ENCODE results near the gene FCGR3A.

- TF ChIP-seq RAD21 (IDR thresholded peaks at IDR 0.05; ENCODE audit: low read depth) (no peak), EP300 (IDR thresholded peaks at IDR 0.05; ENCODE audit: borderline replicate concordance) (no peak), FOXM1 (IDR thresholded peaks at IDR 0.05; ENCODE audit: borderline replicate concordance, low read depth) (no peak), ZBTB7A (IDR thresholded peaks at IDR 0.05; ENCODE audit: low read depth) (no peak), NFIC (IDR thresholded peaks at IDR 0.05) (no peak), USF1 (IDR thresholded peaks at IDR 0.05) (no peak), TAF1 (IDR thresholded peaks at IDR 0.05; ENCODE audit: low read depth) (no peak)
- TF ChIP-seq, protein P1, sequence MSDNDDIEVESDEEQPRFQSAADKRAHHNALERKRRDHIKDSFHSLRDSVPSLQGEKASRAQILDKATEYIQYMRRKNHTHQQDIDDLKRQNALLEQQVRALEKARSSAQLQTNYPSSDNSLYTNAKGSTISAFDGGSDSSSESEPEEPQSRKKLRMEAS (IDR thresholded peaks at IDR 0.05): no peak
Measured at GRCh38 chr1:161510477-161510876, 39.1 kb downstream of the FCGR3A start.

Measured in Ishikawa (cell line).